ENCODE results near the gene PLVAP. TPM values are rescaled to one million over a fixed set of nuclear protein-coding genes. Genes with fewer than 3 reads are reported as not detected.

PLVAP gene
- total and polyA plus RNA-seq, 2 experiments from 2014 or later = not detected

- peaks cover 28% of the 10 kb centered on the region for H3K4me1 Mint-ChIP-seq
- H3K27ac ChIP-seq (ENCODE audit: low read depth) = no peak overlapping the region
- H3K4me3 Mint-ChIP-seq = peak overlapping the region; percentile 24; the same call in 1 of the 3 replicates
- no peaks in the 10 kb centered on the region for H3K9me3 Mint-ChIP-seq
- peaks cover 4% of the 10 kb centered on the region for H3K27me3 Mint-ChIP-seq (ENCODE audit: insufficient read depth, low read depth, poor library complexity)
- no peak overlapping the region for H3K27ac Mint-ChIP-seq
- no peaks in the 10 kb centered on the region for H3K27me3 ChIP-seq (ENCODE audit: insufficient read depth)
- peaks cover 20% of the 10 kb centered on the region for H3K4me1 ChIP-seq (ENCODE audit: insufficient read depth)
- H3F3A ChIP-seq (replicated peaks; ENCODE audit: low read depth) = 0 out of 2 replicates have a peak, but pooled peaks cover 7% of the 10 kb centered on the region
- no peak overlapping the region for H3K4me3 ChIP-seq
- no peaks in the 10 kb centered on the region for H3K79me2 ChIP-seq (replicated peaks; ENCODE audit: insufficient read depth)
- no peak for DNase-seq (ENCODE audit: low spot score)
- H3K4me2 ChIP-seq = no peak overlapping the region
- H2AFZ ChIP-seq = no peak overlapping the region
- H3K36me3 ChIP-seq (ENCODE audit: insufficient read depth) = no peaks in the 10 kb centered on the region
- H3K36me3 Mint-ChIP-seq (ENCODE audit: low read depth) = peaks cover 4% of the 10 kb centered on the region; the same call in 2 of the 3 replicates
- H3K9me2 ChIP-seq (ENCODE audit: insufficient read depth) = no peaks in the 10 kb centered on the region
- no peak for ATAC-seq
- TF ChIP-seq NANOG (IDR thresholded peaks at IDR 0.05; ENCODE audit: borderline replicate concordance) (no peak), CTCF (conservative IDR thresholded peaks at IDR 0.05; ENCODE audit: low read depth in 2 of 2) (no peak), POLR2AphosphoS5 (IDR thresholded peaks at IDR 0.05; ENCODE audit: low read depth) (no peak), CREB1 (CRISPR knock-in tag; IDR thresholded peaks at IDR 0.05; ENCODE audit: low read depth) (no peak), EZH2 (IDR thresholded peaks at IDR 0.05; ENCODE audit: low read depth, unreplicated experiment) (no peak), REST (IDR thresholded peaks at IDR 0.05; ENCODE audit: unreplicated experiment) (no peak), JUNB (IDR thresholded peaks at IDR 0.05; ENCODE audit: unreplicated experiment) (no peak), ZNF462 (CRISPR knock-in tag; IDR thresholded peaks at IDR 0.05) (no peak), EZH2phosphoT487 (IDR thresholded peaks at IDR 0.05; ENCODE audit: unreplicated experiment) (no peak)
- H4K20me1 ChIP-seq (replicated peaks; ENCODE audit: insufficient read depth) = no peaks in the 10 kb centered on the region
Observed at GRCh38 chr19:17406887-17407196, 29.7 kb upstream of the PLVAP start.
